ENCODE results near the gene MED27. TPM values are rescaled to one million over a fixed set of nuclear protein-coding genes. Genes with fewer than 3 reads are reported as not detected.

Gene MED27
- total and polyA plus RNA-seq, 2 of the 4 experiments (the other 2 are of a cell fraction) = 50.2 to 63.4 TPM

GRCh38 chr9:131951155-131951554 is 128.5 kb downstream of the MED27 start:
- Histone ChIP-seq H3K4me1 (ENCODE audit: control insufficient read depth, insufficient read depth, low read length) (peaks cover 4% of the 10 kb centered on the region), H3K18ac (ENCODE audit: low read depth, low read length) (no peak overlapping the region), H2BK120ac (ENCODE audit: low read depth, low read length) (no peak overlapping the region), H3K9ac (ENCODE audit: low read depth, low read length) (no peak overlapping the region), H4K20me1 (ENCODE audit: insufficient read depth, low read length) (peaks cover 15% of the 10 kb centered on the region; the same call in 1 of the 2 replicates), H3K79me1 (ENCODE audit: low read depth in 1 of 2, low read length in 2 of 2) (peaks cover 5 to 46% of the 10 kb centered on the region in 2 experiments; a peak in 3 of 4 replicates), H2BK15ac (ENCODE audit: low read depth, low read length) (no peak overlapping the region), H3K36me3 (ENCODE audit: control insufficient read depth, insufficient read depth, low read length) (no peaks in the 10 kb centered on the region), H4K91ac (ENCODE audit: insufficient read depth, low read depth, low read length) (no peak overlapping the region), H2BK20ac (ENCODE audit: low read depth, low read length) (no peak overlapping the region), H2AK9ac (replicated peaks; ENCODE audit: low read depth, low read length, poor library complexity) (no peak overlapping the region), H3K4ac (ENCODE audit: low read depth, low read length) (no peak overlapping the region), H3K56ac (ENCODE audit: extremely low read depth, insufficient read depth, low read length) (no peak overlapping the region), H3K4me2 (ENCODE audit: low read depth, low read length) (no peak overlapping the region), H4K8ac (ENCODE audit: low read depth in 2 of 2, low read length in 2 of 2) (no peak overlapping the region), H3K27me3 (ENCODE audit: control insufficient read depth, insufficient read depth, low read length) (no peaks in the 10 kb centered on the region), H2BK5ac (ENCODE audit: low read depth, low read length, poor library complexity, severe bottlenecking) (no peak overlapping the region), H2AFZ (replicated peaks; ENCODE audit: low read length, poor library complexity) (no peak overlapping the region), H3K27ac (ENCODE audit: insufficient read depth, low read length) (no peak overlapping the region), H4K5ac (ENCODE audit: low read depth, low read length) (no peak overlapping the region), H3K9me3 (ENCODE audit: control insufficient read depth, insufficient read depth, low read length) (no peaks in the 10 kb centered on the region), H3K9me1 (ENCODE audit: insufficient read depth, low read length) (peaks cover 15% of the 10 kb centered on the region; the same call in 1 of the 2 replicates), H3K14ac (replicated peaks; ENCODE audit: low read depth, low read length) (no peak overlapping the region), H3K23ac (ENCODE audit: low read depth, low read length) (peak overlapping the region; percentile 31; the same call in 1 of the 2 replicates), H2AK5ac (ENCODE audit: low read depth, low read length) (no peak overlapping the region), H3K4me3 (ENCODE audit: insufficient read depth, low read depth, low read length) (no peak overlapping the region)
- WGBS, 2 experiments (ENCODE audit: extremely low coverage in 2 of 2, insufficient read length in 1 of 2) = 100% methylated on average over 1 of the region's 3 CpGs; no CpG with 5 or more reads in 1 of the 2 experiments
- TF ChIP-seq MXI1 (IDR thresholded peaks at IDR 0.05; ENCODE audit: borderline replicate concordance, low read depth, low read length) (no peak), BHLHE40 (IDR thresholded peaks at IDR 0.05; ENCODE audit: low read depth, low read length) (no peak), RFX5 (IDR thresholded peaks at IDR 0.05; ENCODE audit: low read depth, low read length) (no peak), NFE2L2 (IDR thresholded peaks at IDR 0.05; ENCODE audit: low read depth, low read length) (no peak), ELK1 (IDR thresholded peaks at IDR 0.05; ENCODE audit: borderline replicate concordance, low read depth, low read length) (no peak), MAFK (IDR thresholded peaks at IDR 0.05; ENCODE audit: low read depth, low read length) (no peak), CHD1 (IDR thresholded peaks at IDR 0.05; ENCODE audit: low read depth, low read length) (no peak), RCOR1 (IDR thresholded peaks at IDR 0.05; ENCODE audit: insufficient replicate concordance, low read length) (no peak), MAZ (IDR thresholded peaks at IDR 0.05; ENCODE audit: borderline replicate concordance, low read depth, low read length) (no peak), RAD21 (IDR thresholded peaks at IDR 0.05; ENCODE audit: low read length) (no peak), SMC3 (IDR thresholded peaks at IDR 0.05; ENCODE audit: low read depth, low read length) (no peak), CEBPB (IDR thresholded peaks at IDR 0.05; ENCODE audit: low read depth, low read length) (no peak), CTCF (conservative IDR thresholded peaks at IDR 0.05; ENCODE audit: low read depth, low read length) (no peak), FOS (IDR thresholded peaks at IDR 0.05; ENCODE audit: low read depth, low read length) (no peak), USF2 (IDR thresholded peaks at IDR 0.05; ENCODE audit: low read depth, low read length) (no peak), POLR2A (IDR thresholded peaks at IDR 0.05; ENCODE audit: low read depth, low read length) (no peak)
- ChIA-PET CTCF (interaction anchor here (0.6 to 1.1 kb wide), 2 partner anchors 15 to 488 kb away, joined by 3 read pairs; no protein-coding TSS in a partner anchor), POLR2A (ENCODE audit: unreplicated experiment) (no interaction called here)
- intact Hi-C loops (cut with micrococcal nuclease) (no loop called here), in situ Hi-C loops (cut with MboI; ENCODE audit: low sequenced_read_pairs) (no loop called here), dilution Hi-C loops (cut with HindIII; ENCODE audit: low sequenced_read_pairs, unreplicated experiment) (no loop called here)
- ATAC-seq (ENCODE audit: low read depth) (no peak), DNase-seq (no peak)
- no TSS peak for BruUV-seq (replicated peaks)
